GM21786 (cell line): Measurements from ENCODE around the gene OLIG1.

Experiments
- ATAC-seq: cut with Tn5 transposase; IDR thresholded peaks from one replicate; pipeline ENCODE4 v1.9.1; 2021; ENCODE audit not compliant: unreplicated experiment

Gene OLIG1

GRCh38 chr21:33069994-33070743 is at the start of gene OLIG1:
OLIG1 (plus strand) TSS chr21:33070141; CDS start chr21:33070247, 106 bp downstream.
- no peak for ATAC-seq

- no peak for ATAC-seq
Observed at GRCh38 chr21:33020558-33021100, 49.3 kb upstream of the OLIG1 start.

- no peak for ATAC-seq
Observed at GRCh38 chr21:33021150-33021549, 48.8 kb upstream of the OLIG1 start.

GRCh38 chr21:33021667-33022066 is 48.3 kb upstream of the OLIG1 start:
- ATAC-seq, result no peak

GRCh38 chr21:33022489-33022827 is 47.5 kb upstream of the OLIG1 start:
- no peak for ATAC-seq

- ATAC-seq, result no peak
Observed at GRCh38 chr21:33022828-33023573, 46.9 kb upstream of the OLIG1 start.

- ATAC-seq, result no peak
Observed at GRCh38 chr21:33023574-33024200, 46.3 kb upstream of the OLIG1 start.

- ATAC-seq, result no peak
Observed at GRCh38 chr21:33024201-33025103, 45.5 kb upstream of the OLIG1 start.

GRCh38 chr21:33025106-33025488 is 44.8 kb upstream of the OLIG1 start:
- ATAC-seq, result no peak

- no peak for ATAC-seq
Observed at GRCh38 chr21:33025489-33026442, 44.2 kb upstream of the OLIG1 start, which contains the start of gene OLIG2. OLIG2 (plus strand) TSS chr21:33025935; CDS start chr21:33026863, 928 bp downstream.

GRCh38 chr21:33026443-33026858 is 43.5 kb upstream of the OLIG1 start:
- ATAC-seq, result no peak

- no peak for ATAC-seq
Observed at GRCh38 chr21:33026878-33027400, 43.0 kb upstream of the OLIG1 start.

- no peak for ATAC-seq
Observed at GRCh38 chr21:33027401-33028286, 42.3 kb upstream of the OLIG1 start.

- ATAC-seq, result no peak
Observed at GRCh38 chr21:33028287-33028670, 41.7 kb upstream of the OLIG1 start.

- no peak for ATAC-seq
Observed at GRCh38 chr21:33028773-33029384, 41.1 kb upstream of the OLIG1 start.

GRCh38 chr21:33029385-33029921 is 40.5 kb upstream of the OLIG1 start:
- ATAC-seq, result no peak

GRCh38 chr21:33029975-33030461 is 39.9 kb upstream of the OLIG1 start:
- no peak for ATAC-seq
